NCI-H69 (cell line): ENCODE data around the gene GCDH.
"Not testable (repeated sequence)": the region's sequence is repeated elsewhere in the genome, so short reads cannot be mapped to it uniquely, and the experiment has no call there.

Experiments
- DNase-seq: peaks from one replicate; lab custom pipeline; 2025; lab: John Stamatoyannopoulos, UW

The GCDH gene

DNA sequence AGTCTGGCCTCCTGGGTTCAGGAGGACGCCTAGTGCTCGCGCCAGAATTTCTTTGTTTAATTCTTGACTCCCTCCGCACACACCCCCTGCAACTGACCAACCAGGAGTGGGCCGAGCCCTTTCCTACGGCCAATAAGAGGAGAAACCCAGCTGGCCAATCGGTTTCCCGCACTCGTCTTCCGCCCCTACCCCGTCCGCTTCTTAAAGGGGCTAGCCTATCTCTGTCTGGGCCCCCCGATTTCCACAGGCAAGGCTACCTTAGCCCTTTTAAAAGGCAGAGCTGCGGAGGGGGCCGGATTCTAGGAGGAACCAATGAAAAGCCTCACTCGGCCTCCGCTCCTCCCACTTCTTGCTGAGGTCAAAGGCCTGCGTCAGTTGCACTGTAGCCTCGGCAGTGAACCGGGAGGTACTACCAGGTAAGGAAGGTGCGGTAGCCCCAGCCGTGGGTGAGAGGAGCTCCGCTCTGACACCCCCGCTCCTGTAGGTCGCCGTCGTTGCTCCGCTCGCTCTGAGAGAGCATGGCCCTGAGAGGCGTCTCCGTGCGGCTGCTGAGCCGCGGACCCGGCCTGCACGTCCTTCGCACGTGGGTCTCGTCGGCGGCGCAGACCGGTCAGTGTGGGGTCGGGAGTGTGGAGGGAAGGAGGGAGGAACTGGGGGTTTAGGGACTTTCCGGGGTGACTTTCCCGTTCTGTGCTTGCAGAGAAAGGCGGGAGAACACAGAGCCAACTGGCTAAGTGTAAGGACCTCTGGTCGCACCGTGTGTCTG, at the start of gene GCDH:
GCDH (plus strand) TSS at position 374 of the 766 bp plus-strand sequence; CDS start at position 519, 145 bp downstream.
- peak; percentile 100 for DNase-seq

DNA sequence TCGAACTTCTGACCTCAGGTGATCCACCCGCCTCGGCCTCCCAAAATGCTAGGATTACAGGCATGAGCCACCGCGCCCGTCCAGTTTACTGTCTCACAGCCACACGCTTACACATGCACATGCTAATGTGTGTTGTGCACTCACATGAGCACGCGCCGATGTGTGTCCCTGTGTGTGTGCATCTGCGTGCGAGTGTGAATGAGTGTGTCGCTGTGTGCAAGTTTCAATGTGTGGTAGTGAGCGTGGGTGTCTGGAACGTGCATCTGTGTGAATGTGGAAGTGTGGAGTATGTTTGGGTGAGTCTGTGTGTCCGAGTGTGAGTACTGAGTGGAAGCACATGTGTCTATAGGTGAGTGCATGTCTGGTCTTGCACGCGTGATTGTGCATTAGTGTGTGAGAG, 48.4 kb upstream of the GCDH start:
- no peak for DNase-seq

DNA sequence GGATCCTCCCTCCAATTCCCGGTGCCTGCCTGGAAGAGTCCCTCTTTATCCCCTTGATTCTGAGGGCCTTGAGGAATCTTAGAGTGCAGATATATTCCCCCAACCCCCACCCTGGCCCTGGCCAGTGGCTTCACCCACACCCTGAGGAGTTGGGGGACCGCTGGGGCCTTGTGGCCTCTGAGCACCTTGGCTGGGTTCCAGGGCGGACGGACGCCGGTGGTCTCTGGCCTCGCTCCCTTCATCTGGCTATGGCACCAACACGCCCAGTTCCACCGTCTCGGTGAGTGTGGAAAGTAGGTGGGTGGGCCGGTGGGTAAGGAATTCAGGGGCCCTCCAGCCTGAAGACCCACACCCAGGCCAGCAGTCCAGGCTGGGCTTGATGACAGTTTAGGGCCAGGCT, 47.6 kb upstream of the GCDH start:
- DNase-seq, result no peak

DNA sequence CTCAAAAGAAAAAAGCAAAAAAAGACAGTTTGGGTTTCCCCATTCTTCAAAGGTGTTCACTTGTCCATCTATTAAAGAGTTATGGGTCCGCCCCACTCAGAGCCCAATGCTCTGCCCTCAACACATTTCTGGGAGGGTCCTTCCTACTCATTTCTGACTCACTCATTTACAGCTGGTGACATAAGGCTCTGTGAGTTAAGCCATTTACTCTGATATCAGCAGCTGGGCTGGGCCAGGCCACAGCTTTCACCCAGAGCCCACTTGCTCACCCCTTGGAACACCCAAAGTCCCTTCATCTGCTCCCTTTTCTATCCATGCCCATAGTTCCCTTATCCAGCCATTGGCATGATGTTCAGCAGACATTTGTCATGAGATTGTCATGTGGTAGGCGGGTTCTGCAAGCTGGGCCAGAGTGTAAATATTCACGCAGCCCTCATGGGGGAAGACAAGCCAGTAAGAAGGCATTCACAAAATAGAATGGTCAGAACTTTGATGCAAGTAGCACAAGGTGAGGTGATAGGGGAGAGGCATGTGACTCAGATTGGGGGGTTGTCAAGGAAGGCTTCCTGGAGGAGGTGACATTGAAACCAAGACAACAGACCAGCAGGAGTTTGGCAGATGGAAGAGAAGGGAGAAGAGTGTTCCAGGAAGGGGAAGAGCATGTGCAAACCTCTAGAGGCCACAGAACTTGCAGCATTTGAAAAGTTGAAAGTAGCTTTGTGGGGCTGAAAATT, 46.8 kb upstream of the GCDH start:
- no peak for DNase-seq

DNA sequence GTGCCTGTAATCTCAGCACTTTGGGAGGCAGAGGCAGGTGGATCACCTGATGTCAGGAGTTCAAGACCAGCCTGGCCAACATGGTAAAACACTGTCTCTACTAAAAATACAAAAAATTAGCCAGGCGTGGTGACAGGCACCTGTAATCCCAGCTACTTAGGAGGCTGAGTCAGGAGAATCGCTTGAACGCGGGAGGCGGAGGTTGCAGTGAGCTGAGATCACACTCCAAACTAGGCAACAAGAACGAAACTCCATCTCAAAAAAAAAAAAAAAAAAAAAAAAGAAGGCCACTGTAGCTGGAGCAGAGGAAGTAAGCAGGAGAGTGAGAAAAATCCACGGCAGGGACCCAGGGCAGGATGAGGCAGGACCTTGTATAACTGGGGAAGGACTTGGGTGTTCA, 44.3 kb upstream of the GCDH start:
- not testable (repeated sequence) for DNase-seq

DNA sequence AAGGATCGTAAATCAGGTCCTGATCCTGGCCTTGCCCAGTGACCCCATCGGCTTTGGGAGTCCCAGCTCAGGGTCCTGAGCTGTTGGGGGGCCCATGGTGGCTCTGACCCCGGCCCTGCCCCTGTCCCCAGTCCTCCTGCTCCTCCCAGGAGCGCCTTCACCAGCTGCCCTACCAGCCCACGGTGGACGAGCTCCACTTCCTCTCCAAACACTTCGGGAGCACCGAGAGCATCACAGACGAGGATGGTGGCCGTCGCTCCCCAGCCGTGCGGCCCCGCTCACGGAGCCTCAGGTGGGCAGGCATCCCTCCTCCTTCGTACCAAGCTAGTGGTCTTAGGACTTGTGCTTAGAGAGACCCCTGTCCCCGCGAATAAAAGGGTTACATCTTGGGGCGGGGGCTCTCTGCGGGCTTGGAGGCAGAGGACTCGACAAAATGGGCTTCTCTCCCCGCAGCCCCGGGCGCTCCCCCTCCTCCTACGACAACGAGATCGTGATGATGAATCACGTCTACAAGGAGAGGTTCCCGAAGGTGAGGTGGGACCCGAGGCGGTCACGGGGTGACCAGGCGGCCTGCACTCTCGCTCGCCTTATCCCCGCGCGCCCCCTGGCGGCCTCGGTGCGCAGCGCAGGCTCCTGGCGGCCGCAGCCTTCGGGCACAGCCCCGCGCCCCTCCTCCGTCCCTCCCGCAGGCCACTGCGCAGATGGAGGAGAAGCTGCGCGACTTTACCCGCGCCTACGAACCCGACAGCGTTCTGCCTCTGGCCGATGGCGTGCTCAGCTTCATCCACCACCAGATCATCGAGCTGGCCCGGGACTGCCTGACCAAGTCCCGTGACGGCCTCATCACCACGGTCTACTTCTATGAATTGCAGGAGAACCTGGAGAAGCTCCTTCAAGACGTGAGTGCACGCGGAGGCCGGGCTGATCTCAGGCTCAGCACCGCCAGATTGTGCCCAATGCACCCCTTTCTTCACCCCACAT, 43.5 kb upstream of the GCDH start:
- peak; percentile 87 for DNase-seq

DNA sequence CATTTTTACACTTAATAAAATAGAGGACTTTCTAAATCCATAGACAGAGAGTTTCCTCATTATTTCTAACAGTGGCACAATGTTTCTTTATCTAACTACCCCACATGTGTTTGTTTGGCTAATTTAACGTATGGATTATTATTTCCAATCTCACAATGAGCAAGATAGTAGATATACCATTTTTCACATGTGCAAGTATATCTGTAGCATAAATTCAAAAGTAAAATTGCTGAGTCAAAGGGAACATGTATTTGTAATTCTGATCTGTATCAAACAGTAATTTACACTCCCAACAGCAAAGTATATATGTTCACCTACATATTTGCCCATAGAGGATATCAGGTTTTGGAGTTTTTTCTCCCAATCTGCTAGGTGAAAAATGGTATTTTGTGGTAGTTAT, 34.3 kb upstream of the GCDH start:
- DNase-seq, result no peak

DNA sequence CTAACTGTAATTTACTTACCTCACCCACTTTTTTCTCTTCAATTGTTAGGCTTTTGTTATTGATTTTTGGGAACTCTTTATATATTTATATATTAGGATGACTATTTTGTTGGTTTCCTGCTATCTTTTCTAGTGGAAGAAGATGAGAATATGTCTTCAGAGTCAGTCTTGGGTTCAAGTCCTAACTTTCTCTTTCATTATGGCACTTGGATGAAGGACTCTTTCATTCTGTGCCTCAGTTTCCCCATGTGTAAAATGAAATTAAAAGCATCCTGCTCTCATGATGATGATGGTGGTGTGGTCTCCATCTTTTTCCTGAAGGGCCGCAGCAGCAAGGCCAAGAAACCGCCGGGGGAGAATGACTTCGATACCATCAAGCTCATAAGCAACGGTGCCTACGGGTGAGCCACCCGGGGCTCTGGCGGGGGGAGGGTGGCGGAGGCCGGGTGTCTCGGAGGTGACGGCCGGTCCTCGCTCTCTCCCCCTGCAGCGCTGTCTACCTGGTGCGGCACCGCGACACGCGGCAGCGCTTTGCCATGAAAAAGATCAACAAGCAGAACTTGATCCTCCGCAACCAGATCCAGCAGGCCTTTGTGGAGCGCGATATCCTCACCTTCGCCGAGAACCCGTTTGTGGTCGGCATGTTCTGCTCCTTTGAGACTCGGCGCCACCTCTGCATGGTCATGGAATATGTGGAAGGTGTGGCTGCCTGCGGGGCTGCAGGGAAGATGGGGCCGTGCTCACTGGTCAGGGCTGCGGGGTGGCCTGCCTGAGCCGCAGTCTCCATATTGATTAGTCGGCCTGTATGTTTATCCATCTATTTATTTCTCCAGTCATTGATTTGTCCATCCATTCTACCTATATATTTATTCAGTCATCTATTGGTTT, 32.7 kb upstream of the GCDH start:
- DNase-seq, result no peak

DNA sequence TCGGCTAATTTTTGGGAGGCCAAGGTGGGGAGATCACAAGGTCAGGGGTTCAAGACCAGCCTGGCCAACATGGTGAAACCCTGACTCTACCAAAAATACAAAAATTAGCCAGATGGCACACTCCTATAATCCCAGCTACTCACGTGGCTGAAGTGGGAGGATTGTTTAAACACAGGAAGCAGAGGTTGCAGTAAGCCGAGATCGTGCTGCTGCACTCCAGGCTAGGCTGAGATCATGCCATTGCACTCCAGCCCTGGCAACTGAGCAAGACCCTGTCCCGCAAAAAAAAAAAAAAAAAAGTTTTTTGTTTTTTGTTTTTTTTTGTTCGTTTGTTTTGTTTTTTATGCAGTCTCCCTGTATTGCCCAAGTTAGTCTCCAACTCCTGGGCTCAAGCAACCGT, 31.4 kb upstream of the GCDH start:
- no peak for DNase-seq

DNA sequence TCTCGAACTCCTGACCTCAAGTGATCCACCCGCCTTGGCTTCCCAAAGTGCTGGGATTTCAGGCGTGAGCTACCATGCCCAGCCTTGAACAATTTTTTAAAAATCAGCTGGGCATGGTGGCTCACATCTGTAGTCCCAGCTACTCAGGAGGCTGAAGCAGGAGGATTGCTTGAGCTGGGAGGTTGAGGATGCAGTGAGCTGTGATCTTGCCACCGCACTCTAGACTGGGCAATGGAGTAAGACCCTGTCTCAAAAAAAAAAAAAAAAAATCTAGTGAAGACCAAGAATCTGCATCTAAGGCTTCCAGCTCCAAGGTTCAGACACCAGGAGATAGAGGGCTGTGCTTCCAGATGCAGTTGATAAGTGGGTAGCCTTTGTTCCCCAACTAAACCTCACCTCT, 26.8 kb upstream of the GCDH start:
- no peak for DNase-seq

DNA sequence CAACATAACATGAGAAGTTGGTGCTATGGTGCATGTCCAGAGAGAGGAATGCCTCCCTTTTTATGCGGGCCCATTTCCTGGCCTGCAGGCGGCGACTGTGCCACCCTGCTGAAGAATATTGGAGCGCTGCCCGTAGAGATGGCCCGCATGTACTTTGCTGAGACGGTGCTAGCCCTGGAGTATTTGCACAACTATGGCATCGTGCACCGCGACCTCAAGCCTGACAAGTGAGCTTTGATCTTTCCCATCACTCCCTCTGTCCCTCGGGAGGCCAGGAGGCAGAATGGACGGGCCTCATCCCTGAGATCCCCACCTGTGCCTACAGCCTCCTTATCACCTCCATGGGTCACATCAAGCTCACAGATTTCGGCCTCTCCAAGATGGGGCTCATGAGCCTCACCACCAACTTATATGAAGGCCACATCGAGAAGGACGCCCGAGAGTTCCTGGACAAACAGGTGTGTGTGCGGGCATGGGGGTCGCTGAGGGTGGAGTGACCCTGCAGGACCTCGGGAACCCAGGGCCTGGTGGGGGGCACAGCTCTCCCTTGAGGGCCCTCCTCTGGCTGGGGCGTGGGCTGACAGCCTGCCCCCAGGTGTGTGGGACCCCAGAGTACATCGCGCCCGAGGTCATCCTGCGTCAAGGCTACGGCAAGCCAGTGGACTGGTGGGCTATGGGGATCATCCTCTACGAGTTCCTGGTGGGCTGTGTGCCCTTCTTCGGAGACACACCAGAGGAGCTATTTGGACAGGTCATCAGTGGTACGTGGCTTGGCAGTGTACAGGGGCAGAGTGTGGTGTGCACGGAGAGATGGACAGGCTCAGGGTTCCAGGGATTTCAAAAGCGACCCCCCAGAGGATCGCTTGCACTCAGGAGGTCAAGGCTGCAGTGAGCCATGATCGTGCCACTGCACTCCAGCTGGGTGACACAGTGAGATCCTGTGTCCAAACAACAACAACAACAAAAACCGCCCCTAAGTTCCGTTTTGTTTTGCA, 25.9 kb upstream of the GCDH start:
- DNase-seq, result no peak

DNA sequence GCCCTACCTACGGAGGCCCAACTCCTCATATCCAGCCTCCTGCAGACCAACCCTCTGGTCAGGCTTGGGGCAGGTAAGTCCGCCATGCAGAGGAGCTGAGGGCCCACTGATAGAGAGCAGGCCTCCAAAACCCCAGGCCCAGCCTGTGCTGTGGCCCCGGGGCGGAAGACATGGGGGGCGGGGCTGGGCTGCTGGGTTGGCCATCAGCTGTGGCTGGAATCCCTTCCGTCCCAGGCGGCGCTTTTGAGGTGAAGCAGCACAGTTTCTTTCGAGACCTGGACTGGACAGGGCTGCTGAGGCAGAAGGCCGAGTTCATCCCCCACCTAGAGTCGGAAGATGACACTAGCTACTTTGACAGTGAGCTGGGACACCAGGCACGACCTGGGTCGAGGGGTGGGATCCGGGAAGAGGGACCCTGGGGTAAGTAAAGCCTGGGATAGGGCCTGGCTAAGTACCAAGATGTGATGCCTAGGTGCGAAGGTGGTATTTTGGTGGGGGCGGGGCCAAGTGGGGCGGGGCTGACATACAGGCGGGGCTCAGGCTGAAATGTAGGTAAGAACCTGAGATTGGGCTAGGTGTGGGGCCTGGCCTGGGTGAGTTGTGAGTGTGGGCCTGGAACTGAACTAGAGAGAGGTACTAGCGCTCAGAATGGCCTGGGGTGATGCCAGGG, 25.1 kb upstream of the GCDH start:
- no peak for DNase-seq

DNA sequence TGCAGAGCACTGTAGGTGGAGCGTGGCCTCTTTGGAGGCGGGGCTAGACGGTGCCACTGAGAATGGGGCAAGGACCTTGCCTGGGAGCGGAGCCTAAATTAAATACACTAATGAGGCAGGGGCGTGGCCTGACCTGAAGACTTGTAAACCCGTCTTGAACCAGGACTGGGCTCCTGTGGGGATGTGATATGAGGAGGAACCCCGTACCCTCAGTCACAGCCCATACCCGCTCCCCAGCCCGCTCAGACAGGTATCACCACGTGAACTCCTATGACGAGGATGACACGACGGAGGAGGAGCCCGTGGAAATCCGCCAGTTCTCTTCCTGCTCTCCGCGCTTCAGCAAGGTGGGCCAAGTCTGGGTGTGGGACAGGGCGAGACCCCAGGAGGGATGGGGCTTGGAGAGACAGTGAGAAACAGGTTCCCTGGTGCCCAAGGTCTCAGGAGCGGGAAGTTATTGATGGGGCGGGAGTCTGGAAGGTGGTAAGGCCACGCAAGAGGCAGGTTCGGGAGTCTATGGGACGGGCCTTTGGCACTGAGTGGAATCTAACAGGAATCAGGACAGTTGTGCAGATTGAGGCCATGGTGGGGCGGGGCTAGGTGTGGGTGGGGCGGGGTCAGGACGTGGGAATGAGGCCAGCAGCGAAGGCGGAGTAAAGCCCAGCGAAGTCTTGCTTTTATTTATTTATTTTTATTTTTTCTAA, 24.4 kb upstream of the GCDH start:
- DNase-seq, result no peak

DNA sequence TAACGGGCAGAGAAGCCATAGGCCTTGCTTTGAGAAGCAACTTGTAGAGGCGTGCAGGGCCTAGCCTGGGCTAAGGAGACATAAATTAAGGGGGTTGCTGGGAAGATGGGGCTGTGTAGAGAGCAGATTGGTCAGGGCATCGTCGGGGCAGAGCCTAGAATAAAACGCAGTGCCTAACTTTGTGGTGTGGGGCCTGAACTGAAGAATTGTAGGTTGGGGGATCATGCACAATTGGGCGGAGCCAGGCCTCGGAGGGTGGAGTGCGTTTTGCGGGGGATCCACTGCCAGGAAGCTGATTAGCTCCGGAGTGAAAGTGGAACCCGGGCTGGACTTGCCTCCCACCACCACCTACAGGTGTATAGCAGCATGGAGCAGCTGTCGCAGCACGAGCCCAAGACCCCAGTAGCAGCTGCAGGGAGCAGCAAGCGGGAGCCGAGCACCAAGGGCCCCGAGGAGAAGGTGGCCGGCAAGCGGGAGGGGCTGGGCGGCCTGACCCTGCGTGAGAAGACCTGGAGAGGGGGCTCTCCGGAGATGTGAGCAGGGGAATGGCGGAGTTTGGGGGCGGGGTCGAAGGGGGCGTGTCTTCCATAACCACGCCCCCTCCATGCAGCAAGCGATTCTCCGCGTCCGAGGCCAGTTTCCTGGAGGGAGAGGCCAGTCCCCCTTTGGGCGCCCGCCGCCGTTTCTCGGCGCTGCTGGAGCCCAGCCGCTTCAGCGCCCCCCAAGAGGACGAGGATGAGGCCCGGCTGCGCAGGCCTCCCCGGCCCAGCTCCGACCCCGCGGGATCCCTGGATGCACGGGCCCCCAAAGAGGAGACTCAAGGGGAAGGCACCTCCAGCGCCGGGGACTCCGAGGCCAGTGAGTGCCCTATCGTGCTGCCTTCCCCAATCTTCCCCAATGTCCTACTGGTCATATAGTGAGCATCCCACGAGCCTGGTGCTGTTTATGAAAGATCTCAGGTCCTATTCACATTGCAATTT, 23.6 kb upstream of the GCDH start:
- DNase-seq, result no peak

DNA sequence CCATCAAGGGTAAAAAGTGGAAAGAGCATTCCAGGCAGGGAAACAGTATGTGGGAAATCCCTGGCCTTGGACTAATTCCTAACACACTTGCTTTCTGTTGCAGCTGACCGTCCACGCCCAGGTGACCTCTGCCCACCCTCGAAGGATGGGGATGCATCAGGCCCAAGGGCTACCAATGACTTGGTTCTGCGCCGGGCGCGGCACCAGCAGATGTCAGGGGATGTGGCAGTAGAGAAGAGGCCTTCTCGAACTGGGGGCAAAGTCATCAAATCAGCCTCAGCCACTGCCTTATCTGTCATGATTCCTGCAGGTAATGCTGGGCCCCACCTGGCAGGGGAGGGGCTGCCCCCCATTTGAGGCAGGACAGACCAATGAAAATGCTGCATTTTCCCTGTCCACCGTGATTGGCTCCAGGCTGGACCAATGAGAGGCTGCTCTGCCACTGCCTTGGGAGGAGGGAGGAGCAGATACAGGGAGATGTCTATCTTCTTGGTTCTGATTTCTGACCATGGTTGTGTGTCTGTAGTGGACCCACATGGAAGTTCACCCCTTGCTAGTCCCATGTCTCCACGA, 22.3 kb upstream of the GCDH start:
- peak; percentile 40 for DNase-seq

DNA sequence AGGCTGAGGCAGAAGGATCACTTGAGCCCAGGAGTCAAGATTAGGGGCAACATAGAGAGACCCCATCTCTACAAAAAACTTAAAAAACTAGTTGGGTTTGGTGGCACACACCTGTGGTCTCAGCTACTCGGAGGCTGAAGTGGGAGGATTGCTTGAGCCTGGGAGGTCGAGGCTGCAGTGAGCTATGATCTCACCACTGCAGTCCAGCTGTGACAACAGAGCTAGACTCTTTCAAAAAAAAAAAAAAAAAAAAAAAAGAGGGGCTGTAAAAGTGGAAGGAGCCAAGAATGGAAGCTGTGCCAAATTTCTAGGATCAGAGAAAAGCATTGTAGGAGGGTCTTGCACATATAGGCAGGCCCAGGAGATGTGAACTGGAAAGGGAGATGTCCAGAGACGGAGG, 19.3 kb upstream of the GCDH start:
- DNase-seq, result no peak

DNA sequence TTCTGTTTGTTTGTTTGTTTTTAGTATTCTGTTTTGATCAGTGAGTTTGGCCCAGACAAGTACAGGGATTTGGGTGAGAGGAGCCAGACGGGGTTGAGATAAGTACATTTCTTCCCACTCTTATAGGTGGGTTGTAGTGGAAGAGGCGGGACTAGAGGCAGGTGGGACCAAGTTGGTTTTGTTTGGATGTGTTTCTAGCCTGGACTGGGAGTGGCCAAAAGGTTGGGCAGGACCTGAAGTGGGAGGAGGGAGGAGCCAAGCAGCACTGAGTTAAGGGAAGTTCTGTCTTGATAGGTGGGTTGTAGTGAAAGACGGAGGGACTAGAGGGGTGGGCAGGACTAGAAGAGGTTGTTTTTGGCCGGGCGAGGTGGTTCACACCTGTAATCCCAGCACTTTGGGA, 18.7 kb upstream of the GCDH start:
- DNase-seq, result no peak
